HCT116 (cell line): ENCODE results near the gene TEAD1. TPM values are rescaled to one million over a fixed set of nuclear protein-coding genes. Genes with fewer than 3 reads are reported as not detected.

Source experiments
- ATAC-seq: fragments of 200-7000 bp; cut with Tn5 transposase; 2 replicates; pipeline ENCODE4 v1.9.1; 2020; ENCODE audit warnings: mild to moderate bottlenecking, moderate library complexity
- BruUV-seq: library from RNA; stranded (reverse); fragments of 400-500 nt; replicated peaks from 2 replicates; lab custom pipeline; 2021; lab: Mats Ljungman, UMichigan
- CTCF ChIA-PET: fragments of 300-600 bp; sonication (Branson Sonifier 250); formaldehyde crosslinking; loops from one replicate; lab custom pipeline; 2021; ENCODE audit warnings: antibody characterized with exemption; lab: Charles Lee
- POLR2A ChIA-PET: fragments of 300-600, 350-600 bp; sonication (Branson Sonifier 250); formaldehyde crosslinking; loops from one replicate; lab custom pipeline; 2021; ENCODE audit warnings: antibody characterized with exemption; lab: Charles Lee
- RAD21 ChIA-PET, 2 experiments: fragments of 300-600 bp; sonication (Branson Sonifier 250); formaldehyde crosslinking; loops; one replicate each; lab custom pipeline; 2023; ENCODE audit warnings: low total read pairs in 2 of 2; ENCODE audit not compliant: uncharacterized antibody in 2 of 2, unreplicated experiment in 2 of 2, low non-redundant PET in 1 of 2; lab: Charles Lee
- DNase-seq: peaks from one replicate; pipeline ENCODE4 v3.0.0-alpha.2; 2010; ENCODE audit warnings: low read depth, low spot score
- H2AFZ ChIP-seq: fragments of 200-600 bp; shearing (Covaris generic), sonication (generic); 2 replicates; pipeline ENCODE4 v1.6.1; 2017; ENCODE audit warnings: low read depth, mixed run types, mixed read lengths, antibody characterized with exemption, low read length; ENCODE audit not compliant: poor library complexity, severe bottlenecking
- H3K27ac ChIP-seq: 2 replicates; pipeline ENCODE4 v1.5.1; 2012; ENCODE audit warnings: low read depth, low read length
- H3K27me3 ChIP-seq: fragments of 200-600 bp; sonication (generic); 2 replicates; pipeline ENCODE4 v1.6.1; 2016; ENCODE audit warnings: mixed run types, low read length, mixed read lengths; ENCODE audit not compliant: insufficient read depth
- H3K36me3 ChIP-seq, 2 experiments: fragments of 200-500 bp in 1 of 2; fragments of 200-600 bp in 1 of 2; sonication (Bioruptor generic) in 1 of 2; sonication (generic) in 1 of 2; 2 replicates each; pipeline versions ENCODE4 v1.5.1 to v1.6.1; 2014 to 2016; ENCODE audit warnings: low read length in 2 of 2, inconsistent platforms in 1 of 2, mixed read lengths in 1 of 2, mixed run types in 1 of 2; ENCODE audit not compliant: insufficient read depth in 2 of 2, control insufficient read depth in 1 of 2
- H3K4me1 ChIP-seq, 2 experiments: fragments of 200-600 bp in 1 of 2; sonication (generic) in 1 of 2; 2 replicates each; pipeline versions ENCODE4 v1.5.1 to v1.6.1; 2012 to 2017; ENCODE audit warnings: low read length in 2 of 2, inconsistent platforms in 1 of 2, mild to moderate bottlenecking in 1 of 2, mixed read lengths in 1 of 2, mixed run types in 1 of 2, moderate library complexity in 1 of 2; ENCODE audit not compliant: insufficient read depth in 2 of 2, control insufficient read depth in 1 of 2
- H3K4me2 ChIP-seq: fragments of 200-600 bp; sonication (generic); 2 replicates; pipeline ENCODE4 v1.6.1; 2017; ENCODE audit warnings: mixed run types, low read length, mixed read lengths
- H3K4me3 ChIP-seq, 2 experiments: fragments of 200-600 bp in 1 of 2; sonication (generic) in 1 of 2; replicated peaks in 1 of 2; 2 replicates each; pipeline ENCODE4 v1.5.1; 2011 to 2016; ENCODE audit warnings: low read length in 2 of 2, control low read depth in 1 of 2, low read depth in 1 of 2, mild to moderate bottlenecking in 1 of 2, mixed read lengths in 1 of 2, mixed run types in 1 of 2
- H3K79me2 ChIP-seq: fragments of 200-600 bp; sonication (generic); 2 replicates; pipeline ENCODE4 v1.6.1; 2017; ENCODE audit warnings: mild to moderate bottlenecking, mixed run types, low read length, moderate library complexity, mixed read lengths; ENCODE audit not compliant: insufficient read depth
- H3K9ac ChIP-seq: fragments of 200-600 bp; sonication (generic); 2 replicates; pipeline ENCODE4 v1.6.1; 2016; ENCODE audit warnings: low read length, mixed read lengths
- H3K9me2 ChIP-seq: fragments of 200-600 bp; sonication (generic), shearing (Covaris generic); 2 replicates; pipeline ENCODE4 v1.6.1; 2017; ENCODE audit warnings: mixed run types, mild to moderate bottlenecking, moderate library complexity; ENCODE audit not compliant: insufficient read depth
- H3K9me3 ChIP-seq, 2 experiments: fragments of 200-500 bp in 1 of 2; fragments of 200-600 bp in 1 of 2; sonication (Bioruptor generic) in 1 of 2; sonication (generic) in 1 of 2; 2 replicates each; pipeline ENCODE4 v1.6.1; 2014 to 2017; ENCODE audit warnings: low read length in 2 of 2, mixed read lengths in 2 of 2, inconsistent platforms in 1 of 2, low read depth in 1 of 2, mild to moderate bottlenecking in 1 of 2, mixed run types in 1 of 2, moderate library complexity in 1 of 2; ENCODE audit not compliant: control insufficient read depth in 1 of 2, insufficient read depth in 1 of 2
- H4K20me1 ChIP-seq: fragments of 200-600 bp; sonication (generic), shearing (Covaris generic); 2 replicates; pipeline ENCODE4 v1.6.1; 2017; ENCODE audit warnings: mixed run types, mild to moderate bottlenecking, moderate library complexity; ENCODE audit not compliant: insufficient read depth
- CBX3 ChIP-seq: IDR thresholded peaks from 2 replicates; pipeline ENCODE4 v1.6.1; 2012; ENCODE audit warnings: low read depth
- FOSL1 ChIP-seq: IDR thresholded peaks from 2 replicates; pipeline ENCODE4 v1.6.1; 2012; ENCODE audit warnings: low read depth
- POLR2A ChIP-seq: IDR thresholded peaks from 2 replicates; pipeline ENCODE4 v1.7.0; 2011; ENCODE audit warnings: borderline replicate concordance; ENCODE audit not compliant: insufficient read depth, insufficient read length; ENCODE audit errors: extremely low read depth
- POLR2AphosphoS5 ChIP-seq: IDR thresholded peaks from 2 replicates; pipeline ENCODE4 v1.6.1; 2011; ENCODE audit warnings: mild to moderate bottlenecking, low read depth, low read length, moderate library complexity
- YY1 ChIP-seq: IDR thresholded peaks from 2 replicates; pipeline ENCODE4 v1.6.1; 2011; ENCODE audit warnings: low read length, low read depth, moderate library complexity, mild to moderate bottlenecking; ENCODE audit not compliant: insufficient replicate concordance; ENCODE audit errors: extremely low read depth
- ZFX ChIP-seq: fragments of 450-650 bp; IDR thresholded peaks from 2 replicates; pipeline ENCODE4 v1.6.1; 2017
- ZNF274 ChIP-seq: fragments of 200-500 bp; sonication (Bioruptor generic); IDR thresholded peaks from 2 replicates; pipeline ENCODE4 v1.6.1; 2014; ENCODE audit warnings: mild to moderate bottlenecking, low read depth, low read length, inconsistent platforms
- intact Hi-C: fragments of 100-400 bp; cut with micrococcal nuclease; formaldehyde crosslinking; loops from 2 replicates; pipeline ENCODE4 v1.10.0; 2022
- total RNA-seq: library from RNA; stranded (reverse); gene quantifications from one replicate; pipeline ENCODE4 v1.2.1, GENCODE V29; 2021; ENCODE audit not compliant: unreplicated experiment
- TF ChIP-seq, protein P1 (sequence below): IDR thresholded peaks from 2 replicates; pipeline ENCODE4 v1.6.1; 2012
- TF ChIP-seq, protein P2 (sequence below), 3 experiments: fragments of 200-600 bp in 1 of 3; sonication (generic) in 1 of 3; IDR thresholded peaks in 2 of 3; conservative IDR thresholded peaks in 1 of 3; 2 replicates each; pipeline ENCODE4 v1.5.1; 2012 to 2017; ENCODE audit warnings: low read depth in 2 of 3, low read length in 2 of 3, antibody characterized with exemption in 1 of 3, borderline replicate concordance in 1 of 3, control low read depth in 1 of 3, mild to moderate bottlenecking in 1 of 3, mixed read lengths in 1 of 3, mixed run types in 1 of 3, moderate library complexity in 1 of 3; ENCODE audit not compliant: insufficient read depth in 1 of 3

Gene TEAD1
- total RNA-seq, 1 experiment from 2014 or later = 103 TPM

DNA sequence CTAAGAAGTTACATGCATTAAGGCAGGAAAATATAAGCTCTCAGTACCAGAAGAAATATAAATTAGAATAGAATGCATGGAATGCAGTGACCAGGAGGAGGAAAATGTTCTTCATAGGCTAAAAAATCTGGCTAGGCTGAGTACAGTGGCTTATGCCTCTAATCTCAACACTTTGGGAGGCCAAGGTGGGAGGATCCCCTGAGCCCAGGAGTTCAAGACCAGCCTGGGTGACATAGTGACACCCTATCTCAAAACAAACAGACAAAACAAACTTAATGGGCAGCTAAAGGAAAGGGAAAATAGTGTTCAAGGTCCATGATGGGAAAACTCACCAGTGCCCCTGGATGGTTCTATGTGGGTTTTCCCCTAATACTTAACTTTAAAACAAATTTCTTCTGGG is 256.6 kb downstream of the TEAD1 start:
- POLR2A ChIA-PET = no interaction called here
- no peak for DNase-seq
- RAD21 ChIA-PET = no interaction called here
- Histone ChIP-seq H3K9me3 (no peaks in the 10 kb centered on the region), H3K4me3 (no peak overlapping the region), H3K4me1 (no peaks in the 10 kb centered on the region), H4K20me1 (0 out of 2 replicates have a peak, but pooled peaks cover 5% of the 10 kb centered on the region), H3K9me2 (no peaks in the 10 kb centered on the region), H3K79me2 (no peaks in the 10 kb centered on the region), H3K36me3 (0 out of 4 replicates have a peak, but pooled peaks cover 0 to 7% of the 10 kb centered on the region in 2 experiments), H3K9ac (no peak overlapping the region), H2AFZ (no peak overlapping the region), H3K27me3 (no peaks in the 10 kb centered on the region), H3K27ac (no peak overlapping the region), H3K4me2 (no peak overlapping the region)
- intact Hi-C loops = no loop called here
- ATAC-seq = no peak
- CTCF ChIA-PET = interaction anchor here (1.4 kb wide), 1 partner anchor 16 kb away, joined by 4 read pairs; no protein-coding TSS in a partner anchor
- no peak for TF ChIP-seq YY1
- TF ChIP-seq FOSL1 = no peak
- TF ChIP-seq CBX3 = no peak
- TF ChIP-seq ZFX = no peak
- TF ChIP-seq POLR2A = no peak
- TF ChIP-seq ZNF274 = no peak
- TF ChIP-seq, protein P1, sequence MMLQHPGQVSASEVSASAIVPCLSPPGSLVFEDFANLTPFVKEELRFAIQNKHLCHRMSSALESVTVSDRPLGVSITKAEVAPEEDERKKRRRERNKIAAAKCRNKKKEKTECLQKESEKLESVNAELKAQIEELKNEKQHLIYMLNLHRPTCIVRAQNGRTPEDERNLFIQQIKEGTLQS = no peak
- no peak for TF ChIP-seq POLR2AphosphoS5
- TF ChIP-seq, protein P2, sequence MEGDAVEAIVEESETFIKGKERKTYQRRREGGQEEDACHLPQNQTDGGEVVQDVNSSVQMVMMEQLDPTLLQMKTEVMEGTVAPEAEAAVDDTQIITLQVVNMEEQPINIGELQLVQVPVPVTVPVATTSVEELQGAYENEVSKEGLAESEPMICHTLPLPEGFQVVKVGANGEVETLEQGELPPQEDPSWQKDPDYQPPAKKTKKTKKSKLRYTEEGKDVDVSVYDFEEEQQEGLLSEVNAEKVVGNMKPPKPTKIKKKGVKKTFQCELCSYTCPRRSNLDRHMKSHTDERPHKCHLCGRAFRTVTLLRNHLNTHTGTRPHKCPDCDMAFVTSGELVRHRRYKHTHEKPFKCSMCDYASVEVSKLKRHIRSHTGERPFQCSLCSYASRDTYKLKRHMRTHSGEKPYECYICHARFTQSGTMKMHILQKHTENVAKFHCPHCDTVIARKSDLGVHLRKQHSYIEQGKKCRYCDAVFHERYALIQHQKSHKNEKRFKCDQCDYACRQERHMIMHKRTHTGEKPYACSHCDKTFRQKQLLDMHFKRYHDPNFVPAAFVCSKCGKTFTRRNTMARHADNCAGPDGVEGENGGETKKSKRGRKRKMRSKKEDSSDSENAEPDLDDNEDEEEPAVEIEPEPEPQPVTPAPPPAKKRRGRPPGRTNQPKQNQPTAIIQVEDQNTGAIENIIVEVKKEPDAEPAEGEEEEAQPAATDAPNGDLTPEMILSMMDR (IDR thresholded peaks at IDR 0.05 in 2 of 3, conservative IDR thresholded peaks at IDR 0.05 in 1 of 3; ENCODE audit: borderline replicate concordance in 1 of 3, insufficient read depth in 1 of 3, low read depth in 2 of 3, low read length in 2 of 3) = no peak
- BruUV-seq = no TSS peak
